A673 (cell line): Measurements from ENCODE around the gene SLC39A9. TPM values are rescaled to one million over a fixed set of nuclear protein-coding genes. Genes with fewer than 3 reads are reported as not detected.

Source experiments
- BruUV-seq: library from RNA; stranded (reverse); fragments of 400-500 nt; replicated peaks from 2 replicates; lab custom pipeline; 2021; lab: Mats Ljungman, UMichigan
- CTCF ChIA-PET: fragments of 300-600 bp; sonication (Branson Sonifier 250); formaldehyde crosslinking; loops from one replicate; lab custom pipeline; 2022; ENCODE audit warnings: antibody characterized with exemption; lab: Charles Lee
- POLR2A ChIA-PET: fragments of 300-600 bp; sonication (Branson Sonifier 250); formaldehyde crosslinking; loops from one replicate; lab custom pipeline; 2022; ENCODE audit warnings: antibody characterized with exemption; ENCODE audit not compliant: low non-redundant PET; lab: Charles Lee
- DNase-seq: peaks from one replicate; pipeline ENCODE4 v3.0.0-alpha.2; 2015; ENCODE audit warnings: low spot score
- H3K27ac ChIP-seq: fragments of 200-600 bp; sonication (generic); 2 replicates; pipeline ENCODE4 v1.5.1; 2016; ENCODE audit warnings: mixed run types, low read depth, mild to moderate bottlenecking, mixed read lengths, antibody characterized with exemption, low read length; ENCODE audit not compliant: poor library complexity, severe bottlenecking
- H3K27me3 ChIP-seq: fragments of 200-600 bp; sonication (generic); replicated peaks from 2 replicates; pipeline ENCODE4 v1.6.1; 2017; ENCODE audit warnings: mixed run types, low read depth, mild to moderate bottlenecking, mixed read lengths, antibody characterized with exemption, low read length; ENCODE audit not compliant: insufficient read depth, poor library complexity
- H3K36me3 ChIP-seq: fragments of 200-600 bp; sonication (generic); 2 replicates; pipeline ENCODE4 v1.6.1; 2016; ENCODE audit warnings: mixed run types, mild to moderate bottlenecking, mixed read lengths, antibody characterized with exemption, low read length; ENCODE audit not compliant: insufficient read depth, poor library complexity, severe bottlenecking
- H3K4me1 ChIP-seq: fragments of 200-600 bp; sonication (generic); 2 replicates; pipeline ENCODE4 v1.6.1; 2017; ENCODE audit warnings: mixed run types, mild to moderate bottlenecking, mixed read lengths, antibody characterized with exemption, low read length; ENCODE audit not compliant: insufficient read depth, poor library complexity, severe bottlenecking
- H3K4me3 ChIP-seq: fragments of 200-600 bp; sonication (generic); 2 replicates; pipeline ENCODE4 v1.5.1; 2016; ENCODE audit warnings: low read depth, mixed run types, mild to moderate bottlenecking, mixed read lengths, low read length; ENCODE audit not compliant: poor library complexity, severe bottlenecking
- H3K9me3 ChIP-seq: fragments of 200-600 bp; sonication (generic); 2 replicates; pipeline ENCODE4 v1.6.1; 2016; ENCODE audit warnings: mixed run types, low read depth, mild to moderate bottlenecking, mixed read lengths, antibody characterized with exemption, low read length; ENCODE audit not compliant: poor library complexity, severe bottlenecking
- EZH2 ChIP-seq: fragments of 200-600 bp; sonication (generic); IDR thresholded peaks from 2 replicates; pipeline ENCODE4 v1.6.1; 2017; ENCODE audit warnings: borderline replicate concordance, low read depth, mild to moderate bottlenecking, mixed read lengths, antibody characterized with exemption, low read length; ENCODE audit not compliant: poor library complexity, severe bottlenecking
- intact Hi-C: fragments of 100-400 bp; cut with micrococcal nuclease; formaldehyde crosslinking; loops from one replicate; pipeline ENCODE4 v1.10.0; 2022; ENCODE audit not compliant: unreplicated experiment
- total RNA-seq: library from RNA; stranded (reverse); gene quantifications from 2 replicates; pipeline ENCODE4 v1.2.3, GENCODE V29; 2021
- TF ChIP-seq, protein P1 (sequence below): fragments of 300-800, 200-600 bp; sonication (generic); conservative IDR thresholded peaks from 2 replicates; pipeline ENCODE4 v1.5.1; 2017; ENCODE audit warnings: low read depth, mild to moderate bottlenecking, antibody characterized with exemption, low read length, moderate library complexity, mixed read lengths

The SLC39A9 gene
- total RNA-seq, 1 experiment from 2014 or later = 59.2 TPM

DNA sequence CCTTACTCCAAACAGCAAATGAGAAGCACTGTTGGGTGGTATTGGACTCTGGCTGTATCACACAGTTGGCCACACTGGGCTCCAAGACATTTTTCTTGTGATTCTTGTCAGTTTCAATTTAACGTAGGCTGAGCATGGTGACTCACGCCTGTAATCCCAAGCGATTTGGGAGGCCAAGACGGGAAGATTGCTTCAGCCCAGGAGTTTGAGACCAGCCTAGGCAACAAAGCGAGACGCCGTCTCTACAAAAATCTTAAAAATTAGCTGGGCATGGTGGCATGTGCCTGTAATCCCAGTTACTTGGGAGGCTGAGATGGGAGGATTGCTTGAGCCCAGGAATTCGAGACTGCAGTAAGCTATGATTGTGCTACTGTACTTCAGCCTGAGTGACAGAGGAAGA, 50.7 kb downstream of the SLC39A9 start:
- no TSS peak for BruUV-seq
- H3K36me3 ChIP-seq = no peaks in the 10 kb centered on the region
- POLR2A ChIA-PET = no interaction called here
- no peak for DNase-seq
- intact Hi-C loops = no loop called here
- TF ChIP-seq, protein P1, sequence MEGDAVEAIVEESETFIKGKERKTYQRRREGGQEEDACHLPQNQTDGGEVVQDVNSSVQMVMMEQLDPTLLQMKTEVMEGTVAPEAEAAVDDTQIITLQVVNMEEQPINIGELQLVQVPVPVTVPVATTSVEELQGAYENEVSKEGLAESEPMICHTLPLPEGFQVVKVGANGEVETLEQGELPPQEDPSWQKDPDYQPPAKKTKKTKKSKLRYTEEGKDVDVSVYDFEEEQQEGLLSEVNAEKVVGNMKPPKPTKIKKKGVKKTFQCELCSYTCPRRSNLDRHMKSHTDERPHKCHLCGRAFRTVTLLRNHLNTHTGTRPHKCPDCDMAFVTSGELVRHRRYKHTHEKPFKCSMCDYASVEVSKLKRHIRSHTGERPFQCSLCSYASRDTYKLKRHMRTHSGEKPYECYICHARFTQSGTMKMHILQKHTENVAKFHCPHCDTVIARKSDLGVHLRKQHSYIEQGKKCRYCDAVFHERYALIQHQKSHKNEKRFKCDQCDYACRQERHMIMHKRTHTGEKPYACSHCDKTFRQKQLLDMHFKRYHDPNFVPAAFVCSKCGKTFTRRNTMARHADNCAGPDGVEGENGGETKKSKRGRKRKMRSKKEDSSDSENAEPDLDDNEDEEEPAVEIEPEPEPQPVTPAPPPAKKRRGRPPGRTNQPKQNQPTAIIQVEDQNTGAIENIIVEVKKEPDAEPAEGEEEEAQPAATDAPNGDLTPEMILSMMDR = no peak
- no peak for TF ChIP-seq EZH2
- no peaks in the 10 kb centered on the region for H3K4me1 ChIP-seq
- no peak overlapping the region for H3K27ac ChIP-seq
- CTCF ChIA-PET = no interaction called here
- H3K9me3 ChIP-seq = no peaks in the 10 kb centered on the region
- H3K27me3 ChIP-seq = no peaks in the 10 kb centered on the region
- no peak overlapping the region for H3K4me3 ChIP-seq

DNA sequence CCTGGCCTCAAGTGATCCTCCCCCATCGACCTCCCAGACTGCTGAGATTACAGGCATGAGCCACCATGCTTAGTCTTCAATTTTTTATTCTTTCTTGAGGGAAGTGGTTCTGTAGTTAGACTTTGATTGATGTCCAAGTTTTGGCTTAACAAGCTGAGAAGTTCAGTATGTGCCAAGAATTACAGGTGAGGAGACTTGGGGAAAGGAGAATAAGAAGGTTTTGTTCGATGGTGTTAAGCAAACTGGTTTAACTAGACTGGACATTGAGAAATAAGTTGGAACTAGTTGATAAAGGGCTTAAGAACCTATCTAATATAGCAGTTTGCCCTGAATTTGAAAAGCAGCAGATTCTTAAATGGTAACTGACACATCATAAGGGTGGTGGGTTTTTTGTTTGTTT, 53.4 kb downstream of the SLC39A9 start:
- intact Hi-C loops = no loop called here
- ChIA-PET CTCF (interaction anchor here (0.6 kb wide), 1 partner anchor 8 kb away, joined by 3 read pairs; no protein-coding TSS in a partner anchor), POLR2A (no interaction called here)
- no TSS peak for BruUV-seq
- TF ChIP-seq EZH2 = no peak
- TF ChIP-seq, protein P1 = no peak
- Histone ChIP-seq H3K36me3 (peaks cover 14% of the 10 kb centered on the region), H3K27me3 (no peaks in the 10 kb centered on the region), H3K4me1 (no peaks in the 10 kb centered on the region), H3K9me3 (no peaks in the 10 kb centered on the region), H3K27ac (no peak overlapping the region), H3K4me3 (no peak overlapping the region)
- DNase-seq = no peak

DNA sequence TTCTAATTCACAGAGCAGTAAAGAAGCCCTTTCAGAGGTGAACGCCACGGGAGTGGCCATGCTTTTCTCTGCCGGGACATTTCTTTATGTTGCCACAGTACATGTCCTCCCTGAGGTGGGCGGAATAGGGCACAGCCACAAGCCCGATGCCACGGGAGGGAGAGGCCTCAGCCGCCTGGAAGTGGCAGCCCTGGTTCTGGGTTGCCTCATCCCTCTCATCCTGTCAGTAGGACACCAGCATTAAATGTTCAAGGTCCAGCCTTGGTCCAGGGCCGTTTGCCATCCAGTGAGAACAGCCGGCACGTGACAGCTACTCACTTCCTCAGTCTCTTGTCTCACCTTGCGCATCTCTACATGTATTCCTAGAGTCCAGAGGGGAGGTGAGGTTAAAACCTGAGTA, 59.9 kb downstream of the SLC39A9 start:
- H3K36me3 ChIP-seq = peaks cover 18% of the 10 kb centered on the region
- intact Hi-C loops = no loop called here

More for the DNA sequence above, 59.9 kb downstream of the SLC39A9 start:
- ChIA-PET CTCF (no interaction called here), POLR2A (no interaction called here)
- Histone ChIP-seq H3K27me3 (no peaks in the 10 kb centered on the region), H3K4me1 (no peaks in the 10 kb centered on the region), H3K27ac (no peak overlapping the region), H3K4me3 (no peak overlapping the region), H3K9me3 (no peaks in the 10 kb centered on the region)
- TF ChIP-seq, protein P1 = no peak
- TF ChIP-seq EZH2 = no peak
- no peak for DNase-seq
- no TSS peak for BruUV-seq
